ENCODE data around the gene RAD51B.

DNA sequence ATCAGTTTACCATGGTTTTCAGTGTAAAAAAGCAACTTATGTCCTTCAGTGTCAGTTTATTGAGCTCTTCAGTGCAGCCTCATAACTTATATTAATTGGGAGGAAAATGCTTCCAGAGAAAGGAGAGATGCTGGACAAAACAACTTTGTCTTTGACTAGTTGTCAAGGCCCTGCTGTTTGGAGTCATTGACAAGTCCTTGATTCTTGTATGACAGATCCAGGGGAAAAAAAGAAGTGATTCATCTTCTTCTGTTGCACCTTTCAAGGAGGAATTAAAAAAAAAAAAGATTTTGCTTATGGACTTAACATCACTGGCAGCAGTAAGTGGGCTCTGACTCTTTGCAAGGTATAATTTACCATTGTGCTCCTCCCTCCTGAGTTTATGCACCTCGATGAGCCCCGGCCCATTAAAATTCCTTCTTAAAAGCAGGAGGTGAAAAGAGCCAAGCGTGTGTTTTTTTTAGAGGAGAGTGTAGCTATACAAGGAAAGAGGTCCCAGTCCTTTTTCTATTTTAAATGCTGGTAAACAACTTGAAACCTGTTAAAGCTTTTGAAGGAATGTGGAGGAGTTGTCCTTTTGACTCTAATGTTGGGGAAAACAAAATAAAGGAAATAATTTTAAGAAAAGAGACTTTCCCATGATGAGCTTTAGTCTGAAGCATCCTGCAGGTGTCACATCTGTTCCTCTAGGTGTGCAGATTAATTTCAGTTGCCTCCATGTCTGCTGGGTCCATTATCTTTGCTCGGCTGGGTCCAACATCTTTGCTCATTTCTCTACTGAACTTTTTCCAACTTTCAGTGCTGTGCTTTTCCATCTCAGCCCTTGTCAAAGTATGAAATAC lies 431.6 kb downstream of the RAD51B start:
- TF ChIP-seq TBP (optimal IDR thresholded peaks at IDR 0.05; ENCODE audit: low read depth, low read length): no peak
- TF ChIP-seq, protein P1, sequence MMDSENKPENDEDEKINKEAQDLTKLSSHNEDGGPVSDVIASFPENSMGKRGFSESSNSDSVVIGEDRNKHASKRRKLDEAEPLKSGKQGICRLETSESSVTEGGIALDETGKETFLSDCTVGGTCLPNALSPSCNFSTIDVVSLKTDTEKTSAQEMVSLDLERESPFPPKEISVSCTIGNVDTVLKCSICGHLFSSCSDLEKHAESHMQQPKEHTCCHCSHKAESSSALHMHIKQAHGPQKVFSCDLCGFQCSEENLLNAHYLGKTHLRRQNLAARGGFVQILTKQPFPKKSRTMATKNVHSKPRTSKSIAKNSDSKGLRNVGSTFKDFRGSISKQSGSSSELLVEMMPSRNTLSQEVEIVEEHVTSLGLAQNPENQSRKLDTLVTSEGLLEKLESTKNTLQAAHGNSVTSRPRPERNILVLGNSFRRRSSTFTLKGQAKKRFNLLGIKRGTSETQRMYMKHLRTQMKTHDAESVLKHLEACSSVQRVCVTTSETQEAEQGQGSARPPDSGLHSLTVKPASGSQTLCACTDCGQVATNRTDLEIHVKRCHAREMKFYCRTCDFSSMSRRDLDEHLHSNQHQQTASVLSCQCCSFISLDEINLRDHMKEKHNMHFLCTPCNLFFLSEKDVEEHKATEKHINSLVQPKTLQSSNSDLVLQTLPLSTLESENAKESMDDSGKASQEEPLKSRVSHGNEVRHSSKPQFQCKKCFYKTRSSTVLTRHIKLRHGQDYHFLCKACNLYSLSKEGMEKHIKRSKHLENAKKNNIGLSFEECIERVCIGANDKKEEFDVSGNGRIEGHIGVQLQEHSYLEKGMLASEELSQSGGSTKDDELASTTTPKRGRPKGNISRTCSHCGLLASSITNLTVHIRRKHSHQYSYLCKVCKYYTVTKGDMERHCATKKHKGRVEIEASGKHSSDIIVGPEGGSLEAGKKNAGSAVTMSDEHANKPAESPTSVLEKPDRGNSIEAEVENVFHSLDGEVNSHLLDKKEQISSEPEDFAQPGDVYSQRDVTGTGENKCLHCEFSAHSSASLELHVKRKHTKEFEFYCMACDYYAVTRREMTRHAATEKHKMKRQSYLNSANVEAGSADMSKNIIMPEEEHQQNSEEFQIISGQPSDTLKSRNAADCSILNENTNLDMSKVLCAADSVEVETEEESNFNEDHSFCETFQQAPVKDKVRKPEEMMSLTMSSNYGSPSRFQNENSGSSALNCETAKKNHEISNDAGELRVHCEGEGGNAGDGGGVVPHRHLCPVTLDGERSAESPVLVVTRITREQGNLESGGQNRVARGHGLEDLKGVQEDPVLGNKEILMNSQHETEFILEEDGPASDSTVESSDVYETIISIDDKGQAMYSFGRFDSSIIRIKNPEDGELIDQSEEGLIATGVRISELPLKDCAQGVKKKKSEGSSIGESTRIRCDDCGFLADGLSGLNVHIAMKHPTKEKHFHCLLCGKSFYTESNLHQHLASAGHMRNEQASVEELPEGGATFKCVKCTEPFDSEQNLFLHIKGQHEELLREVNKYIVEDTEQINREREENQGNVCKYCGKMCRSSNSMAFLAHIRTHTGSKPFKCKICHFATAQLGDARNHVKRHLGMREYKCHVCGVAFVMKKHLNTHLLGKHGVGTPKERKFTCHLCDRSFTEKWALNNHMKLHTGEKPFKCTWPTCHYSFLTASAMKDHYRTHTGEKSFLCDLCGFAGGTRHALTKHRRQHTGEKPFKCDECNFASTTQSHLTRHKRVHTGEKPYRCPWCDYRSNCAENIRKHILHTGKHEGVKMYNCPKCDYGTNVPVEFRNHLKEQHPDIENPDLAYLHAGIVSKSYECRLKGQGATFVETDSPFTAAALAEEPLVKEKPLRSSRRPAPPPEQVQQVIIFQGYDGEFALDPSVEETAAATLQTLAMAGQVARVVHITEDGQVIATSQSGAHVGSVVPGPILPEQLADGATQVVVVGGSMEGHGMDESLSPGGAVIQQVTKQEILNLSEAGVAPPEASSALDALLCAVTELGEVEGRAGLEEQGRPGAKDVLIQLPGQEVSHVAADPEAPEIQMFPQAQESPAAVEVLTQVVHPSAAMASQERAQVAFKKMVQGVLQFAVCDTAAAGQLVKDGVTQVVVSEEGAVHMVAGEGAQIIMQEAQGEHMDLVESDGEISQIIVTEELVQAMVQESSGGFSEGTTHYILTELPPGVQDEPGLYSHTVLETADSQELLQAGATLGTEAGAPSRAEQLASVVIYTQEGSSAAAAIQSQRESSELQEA (IDR thresholded peaks at IDR 0.05; ENCODE audit: low read depth): no peak
- TF ChIP-seq, protein P2, sequence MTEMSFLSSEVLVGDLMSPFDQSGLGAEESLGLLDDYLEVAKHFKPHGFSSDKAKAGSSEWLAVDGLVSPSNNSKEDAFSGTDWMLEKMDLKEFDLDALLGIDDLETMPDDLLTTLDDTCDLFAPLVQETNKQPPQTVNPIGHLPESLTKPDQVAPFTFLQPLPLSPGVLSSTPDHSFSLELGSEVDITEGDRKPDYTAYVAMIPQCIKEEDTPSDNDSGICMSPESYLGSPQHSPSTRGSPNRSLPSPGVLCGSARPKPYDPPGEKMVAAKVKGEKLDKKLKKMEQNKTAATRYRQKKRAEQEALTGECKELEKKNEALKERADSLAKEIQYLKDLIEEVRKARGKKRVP (CRISPR knock-in tag; IDR thresholded peaks at IDR 0.05): no peak
- TF ChIP-seq NR2F6 (CRISPR knock-in tag; IDR thresholded peaks at IDR 0.05): no peak
- TF ChIP-seq FOXM1 (IDR thresholded peaks at IDR 0.05; ENCODE audit: low read depth): no peak
- no peak for TF ChIP-seq FOXM1 (CRISPR knock-in tag; IDR thresholded peaks at IDR 0.05; ENCODE audit: low read depth)
- no peak for TF ChIP-seq RBM25 (IDR thresholded peaks at IDR 0.05; ENCODE audit: low read depth, low read length, severe bottlenecking)
- TF ChIP-seq POLR2A (conservative IDR thresholded peaks at IDR 0.05): no peak
- no peak for TF ChIP-seq GATA2 (CRISPR knock-in tag; IDR thresholded peaks at IDR 0.05)
- TF ChIP-seq, protein P3, sequence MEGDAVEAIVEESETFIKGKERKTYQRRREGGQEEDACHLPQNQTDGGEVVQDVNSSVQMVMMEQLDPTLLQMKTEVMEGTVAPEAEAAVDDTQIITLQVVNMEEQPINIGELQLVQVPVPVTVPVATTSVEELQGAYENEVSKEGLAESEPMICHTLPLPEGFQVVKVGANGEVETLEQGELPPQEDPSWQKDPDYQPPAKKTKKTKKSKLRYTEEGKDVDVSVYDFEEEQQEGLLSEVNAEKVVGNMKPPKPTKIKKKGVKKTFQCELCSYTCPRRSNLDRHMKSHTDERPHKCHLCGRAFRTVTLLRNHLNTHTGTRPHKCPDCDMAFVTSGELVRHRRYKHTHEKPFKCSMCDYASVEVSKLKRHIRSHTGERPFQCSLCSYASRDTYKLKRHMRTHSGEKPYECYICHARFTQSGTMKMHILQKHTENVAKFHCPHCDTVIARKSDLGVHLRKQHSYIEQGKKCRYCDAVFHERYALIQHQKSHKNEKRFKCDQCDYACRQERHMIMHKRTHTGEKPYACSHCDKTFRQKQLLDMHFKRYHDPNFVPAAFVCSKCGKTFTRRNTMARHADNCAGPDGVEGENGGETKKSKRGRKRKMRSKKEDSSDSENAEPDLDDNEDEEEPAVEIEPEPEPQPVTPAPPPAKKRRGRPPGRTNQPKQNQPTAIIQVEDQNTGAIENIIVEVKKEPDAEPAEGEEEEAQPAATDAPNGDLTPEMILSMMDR (IDR thresholded peaks at IDR 0.05 in 2 of 3, conservative IDR thresholded peaks at IDR 0.05 in 1 of 3; ENCODE audit: insufficient read depth in 2 of 3, low read depth in 1 of 3, low read length in 3 of 3): no peak
- no peak for TF ChIP-seq EGR1 (conservative IDR thresholded peaks at IDR 0.05)
- TF ChIP-seq BHLHE40 (IDR thresholded peaks at IDR 0.05; ENCODE audit: low read length): no peak
- no peak for TF ChIP-seq NFYB (IDR thresholded peaks at IDR 0.05; ENCODE audit: extremely low read depth, insufficient read length)
- TF ChIP-seq NR3C1 (CRISPR knock-in tag; IDR thresholded peaks at IDR 0.05): no peak
- no peak for TF ChIP-seq FOS (IDR thresholded peaks at IDR 0.05; ENCODE audit: extremely low read depth, insufficient read length)

Data from K562 (cell line).